PFSK-1 (cell line): ENCODE results near the gene FBN1.

ENCODE experiments used
- TAF1 ChIP-seq: IDR thresholded peaks from 2 replicates; pipeline ENCODE4 v1.6.1; 2012; ENCODE audit warnings: low read length, control low read depth, borderline replicate concordance; ENCODE audit not compliant: insufficient read depth
- TF ChIP-seq, protein P1 (sequence below), 2 experiments: IDR thresholded peaks; 2 replicates each; pipeline versions ENCODE4 v1.6.1 to v1.8.0; 2011 to 2012; ENCODE audit warnings: low read depth in 2 of 2, low read length in 2 of 2, control low read depth in 1 of 2, inconsistent platforms in 1 of 2, mild to moderate bottlenecking in 1 of 2, moderate library complexity in 1 of 2; ENCODE audit not compliant: insufficient read depth in 1 of 2

DNA sequence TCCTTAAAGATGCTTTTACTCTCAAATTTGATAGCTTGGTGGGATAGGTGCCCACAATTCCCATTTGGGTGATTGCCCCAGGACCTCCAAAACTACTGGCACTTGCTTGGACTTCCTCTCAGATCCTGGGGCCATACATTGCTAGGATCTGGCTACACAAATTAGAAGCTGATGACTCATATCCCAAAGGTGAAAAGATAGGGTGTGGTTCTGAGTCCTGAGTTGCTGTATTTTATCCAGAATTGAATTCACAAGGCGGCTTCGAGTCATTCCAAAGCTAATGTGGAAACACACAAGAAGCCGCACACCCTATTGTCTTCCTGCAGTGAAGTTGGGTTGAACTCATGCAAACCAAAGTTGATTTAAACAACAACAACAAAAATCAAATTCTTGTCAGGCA is 260.9 kb downstream of the FBN1 start:
- TF ChIP-seq, protein P1, sequence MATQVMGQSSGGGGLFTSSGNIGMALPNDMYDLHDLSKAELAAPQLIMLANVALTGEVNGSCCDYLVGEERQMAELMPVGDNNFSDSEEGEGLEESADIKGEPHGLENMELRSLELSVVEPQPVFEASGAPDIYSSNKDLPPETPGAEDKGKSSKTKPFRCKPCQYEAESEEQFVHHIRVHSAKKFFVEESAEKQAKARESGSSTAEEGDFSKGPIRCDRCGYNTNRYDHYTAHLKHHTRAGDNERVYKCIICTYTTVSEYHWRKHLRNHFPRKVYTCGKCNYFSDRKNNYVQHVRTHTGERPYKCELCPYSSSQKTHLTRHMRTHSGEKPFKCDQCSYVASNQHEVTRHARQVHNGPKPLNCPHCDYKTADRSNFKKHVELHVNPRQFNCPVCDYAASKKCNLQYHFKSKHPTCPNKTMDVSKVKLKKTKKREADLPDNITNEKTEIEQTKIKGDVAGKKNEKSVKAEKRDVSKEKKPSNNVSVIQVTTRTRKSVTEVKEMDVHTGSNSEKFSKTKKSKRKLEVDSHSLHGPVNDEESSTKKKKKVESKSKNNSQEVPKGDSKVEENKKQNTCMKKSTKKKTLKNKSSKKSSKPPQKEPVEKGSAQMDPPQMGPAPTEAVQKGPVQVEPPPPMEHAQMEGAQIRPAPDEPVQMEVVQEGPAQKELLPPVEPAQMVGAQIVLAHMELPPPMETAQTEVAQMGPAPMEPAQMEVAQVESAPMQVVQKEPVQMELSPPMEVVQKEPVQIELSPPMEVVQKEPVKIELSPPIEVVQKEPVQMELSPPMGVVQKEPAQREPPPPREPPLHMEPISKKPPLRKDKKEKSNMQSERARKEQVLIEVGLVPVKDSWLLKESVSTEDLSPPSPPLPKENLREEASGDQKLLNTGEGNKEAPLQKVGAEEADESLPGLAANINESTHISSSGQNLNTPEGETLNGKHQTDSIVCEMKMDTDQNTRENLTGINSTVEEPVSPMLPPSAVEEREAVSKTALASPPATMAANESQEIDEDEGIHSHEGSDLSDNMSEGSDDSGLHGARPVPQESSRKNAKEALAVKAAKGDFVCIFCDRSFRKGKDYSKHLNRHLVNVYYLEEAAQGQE (IDR thresholded peaks at IDR 0.05; ENCODE audit: insufficient read depth in 1 of 2, low read depth in 2 of 2, low read length in 2 of 2): no peak
- TF ChIP-seq TAF1: no peak
